Activated CD8-positive, alpha-beta memory T cell treated with anti-CD3 and anti-CD28 coated beads, Interleukin-2, amount 50 U/mL, for 24 hours (primary cell): ENCODE measurements around the gene EFHC2.
"Not testable (repeated sequence)": the region's sequence is repeated elsewhere in the genome, so short reads cannot be mapped to it uniquely, and the experiment has no call there.

ENCODE experiments used
- DNase-seq: peaks from one replicate; pipeline ENCODE4 v3.0.0-alpha.2; 2020; ENCODE audit errors: extremely low read depth

The EFHC2 gene

GRCh38 chrX:44299177-44299576 is 44.3 kb downstream of the EFHC2 start:
- DNase-seq = no peak

GRCh38 chrX:44291468-44292092 is 51.9 kb downstream of the EFHC2 start:
- no peak for DNase-seq

GRCh38 chrX:44290718-44291117 is 52.8 kb downstream of the EFHC2 start:
- DNase-seq = no peak

GRCh38 chrX:44282753-44283152 is 60.7 kb downstream of the EFHC2 start:
- no peak for DNase-seq

- no peak for DNase-seq
Observed at GRCh38 chrX:44280116-44280515, 63.4 kb downstream of the EFHC2 start.

GRCh38 chrX:44274096-44274495 is 69.4 kb downstream of the EFHC2 start:
- no peak for DNase-seq

GRCh38 chrX:44267861-44268260 is 75.6 kb downstream of the EFHC2 start:
- no peak for DNase-seq

GRCh38 chrX:44267116-44267515 is 76.4 kb downstream of the EFHC2 start:
- no peak for DNase-seq

GRCh38 chrX:44265559-44265958 is 77.9 kb downstream of the EFHC2 start:
- DNase-seq = no peak

- no peak for DNase-seq
Observed at GRCh38 chrX:44264936-44265335, 78.5 kb downstream of the EFHC2 start.

- no peak for DNase-seq
Observed at GRCh38 chrX:44261286-44261685, 82.2 kb downstream of the EFHC2 start.

- DNase-seq = no peak
Observed at GRCh38 chrX:44260609-44261008, 82.9 kb downstream of the EFHC2 start.

- not testable (repeated sequence) for DNase-seq
Observed at GRCh38 chrX:44255742-44256141, 87.7 kb downstream of the EFHC2 start.

GRCh38 chrX:44253575-44253942 is 89.9 kb downstream of the EFHC2 start:
- no peak for DNase-seq

GRCh38 chrX:44252688-44253574 is 90.5 kb downstream of the EFHC2 start:
- DNase-seq = not testable (repeated sequence)

GRCh38 chrX:44247468-44247867 is 96.0 kb downstream of the EFHC2 start:
- no peak for DNase-seq

- no peak for DNase-seq
Observed at GRCh38 chrX:44246826-44247225, 96.6 kb downstream of the EFHC2 start.

GRCh38 chrX:44245733-44246132 is 97.7 kb downstream of the EFHC2 start:
- DNase-seq = no peak

GRCh38 chrX:44244008-44244407 is 99.5 kb downstream of the EFHC2 start:
- DNase-seq = no peak

- no peak for DNase-seq
Observed at GRCh38 chrX:44241546-44241945, 101.9 kb downstream of the EFHC2 start.

GRCh38 chrX:44240036-44240435 is 103.4 kb downstream of the EFHC2 start:
- DNase-seq = no peak

GRCh38 chrX:44239036-44239435 is 104.4 kb downstream of the EFHC2 start:
- DNase-seq = no peak

GRCh38 chrX:44235534-44235933 is 107.9 kb downstream of the EFHC2 start:
- no peak for DNase-seq
